Coronary artery (tissue), 2 donors: ENCODE data around the gene IKBIP.

ENCODE experiments used
- DNase-seq: peaks from one replicate; pipeline ENCODE4 v3.0.0-alpha.2; 2017; ENCODE audit warnings: low spot score
- H3K27ac ChIP-seq, 2 donors: fragments of 200-600 bp; sonication (generic); one replicate each; pipeline ENCODE4 v1.5.1; 2016 to 2019
- H3K4me3 ChIP-seq: fragments of 200-600 bp; sonication (generic); 2 replicates; pipeline ENCODE4 v1.5.1; 2016; ENCODE audit warnings: mild to moderate bottlenecking, moderate library complexity
- TF ChIP-seq, protein P1 (sequence below): fragments of 200-600 bp; sonication (generic); IDR thresholded peaks from one replicate; pipeline ENCODE4 v1.5.1; 2019; ENCODE audit warnings: antibody characterized with exemption

IKBIP gene

DNA sequence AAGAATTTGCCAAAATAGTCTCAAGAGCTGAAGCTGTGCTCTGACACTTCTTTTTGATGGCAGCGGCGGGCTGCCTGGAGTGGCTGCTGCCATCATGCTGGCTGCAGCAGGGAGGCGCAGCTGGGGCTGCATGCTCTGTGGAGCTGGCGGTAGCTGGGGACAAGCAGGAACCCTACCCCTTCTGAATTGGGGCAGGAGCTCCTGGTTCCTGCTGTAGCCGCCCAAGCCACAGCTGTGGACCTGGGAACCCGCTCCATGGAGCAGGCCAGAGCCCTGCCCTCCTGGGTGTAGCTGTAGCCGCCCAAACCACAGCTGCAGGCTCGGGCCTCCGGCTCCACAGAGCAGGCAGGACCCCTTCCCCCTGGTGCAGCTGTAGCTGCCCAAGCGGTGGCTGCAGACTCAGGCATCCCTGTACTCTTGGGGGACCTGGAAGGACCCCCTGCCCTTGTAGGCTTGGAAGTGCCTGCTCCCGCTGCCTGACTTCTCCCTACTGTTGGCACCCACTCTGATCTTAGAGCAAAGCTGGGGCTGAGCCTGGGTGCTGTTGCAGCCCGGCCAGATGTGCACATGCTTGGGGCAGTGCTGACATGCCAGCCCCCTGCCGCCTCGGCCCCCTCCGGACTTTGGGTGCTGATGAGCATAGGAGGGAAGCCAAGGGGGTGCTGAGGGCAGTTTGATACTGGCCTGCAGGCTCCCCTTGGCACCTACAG is 33.8 kb upstream of the IKBIP start:
- Histone ChIP-seq H3K4me3 (no peak overlapping the region), H3K27ac (no peak overlapping the region)
- DNase-seq, result no peak
- TF ChIP-seq, protein P1, sequence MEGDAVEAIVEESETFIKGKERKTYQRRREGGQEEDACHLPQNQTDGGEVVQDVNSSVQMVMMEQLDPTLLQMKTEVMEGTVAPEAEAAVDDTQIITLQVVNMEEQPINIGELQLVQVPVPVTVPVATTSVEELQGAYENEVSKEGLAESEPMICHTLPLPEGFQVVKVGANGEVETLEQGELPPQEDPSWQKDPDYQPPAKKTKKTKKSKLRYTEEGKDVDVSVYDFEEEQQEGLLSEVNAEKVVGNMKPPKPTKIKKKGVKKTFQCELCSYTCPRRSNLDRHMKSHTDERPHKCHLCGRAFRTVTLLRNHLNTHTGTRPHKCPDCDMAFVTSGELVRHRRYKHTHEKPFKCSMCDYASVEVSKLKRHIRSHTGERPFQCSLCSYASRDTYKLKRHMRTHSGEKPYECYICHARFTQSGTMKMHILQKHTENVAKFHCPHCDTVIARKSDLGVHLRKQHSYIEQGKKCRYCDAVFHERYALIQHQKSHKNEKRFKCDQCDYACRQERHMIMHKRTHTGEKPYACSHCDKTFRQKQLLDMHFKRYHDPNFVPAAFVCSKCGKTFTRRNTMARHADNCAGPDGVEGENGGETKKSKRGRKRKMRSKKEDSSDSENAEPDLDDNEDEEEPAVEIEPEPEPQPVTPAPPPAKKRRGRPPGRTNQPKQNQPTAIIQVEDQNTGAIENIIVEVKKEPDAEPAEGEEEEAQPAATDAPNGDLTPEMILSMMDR, result no peak

GRCh38 chr12:98674841-98675240 is 30.3 kb upstream of the IKBIP start:
- no peak overlapping the region for H3K4me3 ChIP-seq
- H3K27ac ChIP-seq, result no peak overlapping the region
- TF ChIP-seq, protein P1, result no peak
- DNase-seq, result no peak

DNA sequence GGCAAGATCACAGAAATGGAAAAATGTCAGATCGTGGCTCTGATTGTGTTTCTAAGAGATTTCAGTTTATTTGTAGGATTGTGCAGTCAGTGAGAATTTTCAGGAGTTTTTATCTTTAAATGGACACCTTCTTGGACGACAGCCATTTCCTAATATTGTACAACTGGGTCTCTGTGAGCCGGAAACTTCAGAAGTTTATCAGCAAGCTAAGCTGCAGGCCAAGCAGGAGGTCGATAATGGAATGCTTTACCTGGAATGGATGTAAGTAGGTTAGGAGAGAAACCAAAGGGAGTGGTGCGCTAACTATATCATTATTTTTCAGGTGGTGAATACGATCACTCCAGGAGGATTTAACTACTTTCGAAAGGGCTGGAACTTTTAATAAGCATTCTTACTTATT is 26.9 kb upstream of the IKBIP start:
- DNase-seq, result no peak
- Histone ChIP-seq H3K27ac (no peak overlapping the region), H3K4me3 (no peak overlapping the region)
- TF ChIP-seq, protein P1, result no peak

GRCh38 chr12:98669751-98670150 is 25.2 kb upstream of the IKBIP start:
- no peak overlapping the region for H3K4me3 ChIP-seq
- DNase-seq, result no peak
- TF ChIP-seq, protein P1, result no peak
- H3K27ac ChIP-seq, result no peak overlapping the region

GRCh38 chr12:98660521-98660920 is 15.9 kb upstream of the IKBIP start:
- TF ChIP-seq, protein P1, result no peak

GRCh38 chr12:98656289-98657101 is 11.9 kb upstream of the IKBIP start:
- H3K27ac ChIP-seq, result no peak overlapping the region
- TF ChIP-seq, protein P1, result no peak
- DNase-seq, result no peak
- no peak overlapping the region for H3K4me3 ChIP-seq

More at GRCh38 chr12:98660521-98660920, 15.9 kb upstream of the IKBIP start:
- Histone ChIP-seq H3K4me3 (no peak overlapping the region), H3K27ac (no peak overlapping the region)
- DNase-seq, result no peak
